Measurements from ENCODE around the gene PPP1R7. TPM values are rescaled to one million over a fixed set of nuclear protein-coding genes. Genes with fewer than 3 reads are reported as not detected.

PPP1R7 gene
- total RNA-seq, 4 donors from 2014 or later: 58.7 to 74.0 (median 68.8) TPM

DNA sequence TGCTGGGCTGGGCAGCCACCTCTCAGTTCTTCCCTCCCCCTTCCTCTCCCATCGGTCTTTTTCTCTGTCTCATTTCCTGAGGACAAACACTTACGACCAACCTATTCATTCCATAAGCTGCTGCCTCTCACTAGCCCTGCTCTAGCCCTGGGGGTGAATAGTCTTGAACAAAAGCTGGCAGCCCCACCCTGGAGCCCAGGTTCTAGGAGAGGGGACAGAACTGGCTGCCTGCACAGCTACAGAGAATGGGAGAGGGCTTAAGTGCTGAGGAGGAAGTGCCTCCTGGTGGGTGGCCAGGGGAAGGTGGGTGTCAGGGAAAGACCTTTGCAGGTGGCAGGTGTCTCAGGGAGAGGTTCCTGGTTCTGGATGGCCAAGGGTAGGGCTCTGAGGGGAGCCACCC lies 61.0 kb downstream of the PPP1R7 start:
- 21 to 30% methylated on average over 2 of the region's 2 CpGs for WGBS, 2 donors
- intact Hi-C loops (cut with DNase I): no loop called here
- no peaks in the 10 kb centered on the region for H3K27me3 ChIP-seq
- no peak overlapping the region for H3K27ac ChIP-seq
- H3K4me3 ChIP-seq (replicated peaks in 1 of 3): no peak overlapping the region
- no peaks in the 10 kb centered on the region for H3K9me3 ChIP-seq
- no peak for DNase-seq
- H3K36me3 ChIP-seq: no peaks in the 10 kb centered on the region
- H3K4me1 ChIP-seq: no peaks in the 10 kb centered on the region
- TF ChIP-seq POLR2A (IDR thresholded peaks at IDR 0.05): no peak
- TF ChIP-seq, protein P1, sequence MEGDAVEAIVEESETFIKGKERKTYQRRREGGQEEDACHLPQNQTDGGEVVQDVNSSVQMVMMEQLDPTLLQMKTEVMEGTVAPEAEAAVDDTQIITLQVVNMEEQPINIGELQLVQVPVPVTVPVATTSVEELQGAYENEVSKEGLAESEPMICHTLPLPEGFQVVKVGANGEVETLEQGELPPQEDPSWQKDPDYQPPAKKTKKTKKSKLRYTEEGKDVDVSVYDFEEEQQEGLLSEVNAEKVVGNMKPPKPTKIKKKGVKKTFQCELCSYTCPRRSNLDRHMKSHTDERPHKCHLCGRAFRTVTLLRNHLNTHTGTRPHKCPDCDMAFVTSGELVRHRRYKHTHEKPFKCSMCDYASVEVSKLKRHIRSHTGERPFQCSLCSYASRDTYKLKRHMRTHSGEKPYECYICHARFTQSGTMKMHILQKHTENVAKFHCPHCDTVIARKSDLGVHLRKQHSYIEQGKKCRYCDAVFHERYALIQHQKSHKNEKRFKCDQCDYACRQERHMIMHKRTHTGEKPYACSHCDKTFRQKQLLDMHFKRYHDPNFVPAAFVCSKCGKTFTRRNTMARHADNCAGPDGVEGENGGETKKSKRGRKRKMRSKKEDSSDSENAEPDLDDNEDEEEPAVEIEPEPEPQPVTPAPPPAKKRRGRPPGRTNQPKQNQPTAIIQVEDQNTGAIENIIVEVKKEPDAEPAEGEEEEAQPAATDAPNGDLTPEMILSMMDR (IDR thresholded peaks at IDR 0.05): no peak

DNA sequence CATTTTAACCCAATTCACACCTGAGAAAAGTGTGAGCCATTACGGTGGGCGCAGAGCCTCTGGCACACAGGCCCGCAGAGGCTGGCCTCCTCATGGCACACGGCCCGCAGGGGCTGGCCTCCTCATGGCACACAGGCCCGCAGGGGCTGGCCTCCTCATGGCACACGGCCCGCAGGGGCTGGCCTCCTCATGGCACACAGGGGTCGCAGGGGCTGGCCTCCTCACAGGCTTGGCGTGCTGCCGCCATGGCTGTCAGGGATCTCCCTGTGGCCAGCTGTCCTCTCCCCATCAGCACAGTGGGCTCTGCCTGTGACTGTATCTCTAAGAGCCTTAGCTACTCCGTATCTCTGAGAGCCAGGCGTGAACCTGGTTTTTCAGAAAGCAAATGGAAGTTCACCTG lies 62.8 kb downstream of the PPP1R7 start:
- H3K27me3 ChIP-seq: no peaks in the 10 kb centered on the region
- no peaks in the 10 kb centered on the region for H3K9me3 ChIP-seq
- no peak overlapping the region for H3K27ac ChIP-seq
- no peak overlapping the region for H3K4me3 ChIP-seq (replicated peaks in 1 of 3)
- H3K36me3 ChIP-seq: no peaks in the 10 kb centered on the region
- no peaks in the 10 kb centered on the region for H3K4me1 ChIP-seq
- TF ChIP-seq, protein P1 (IDR thresholded peaks at IDR 0.05): no peak
- TF ChIP-seq POLR2A (IDR thresholded peaks at IDR 0.05): no peak
- intact Hi-C loops (cut with DNase I): no loop called here
- no peak for DNase-seq
- 84% methylated on average over 3 to 8 of the region's 13 CpGs for WGBS, 2 donors

DNA sequence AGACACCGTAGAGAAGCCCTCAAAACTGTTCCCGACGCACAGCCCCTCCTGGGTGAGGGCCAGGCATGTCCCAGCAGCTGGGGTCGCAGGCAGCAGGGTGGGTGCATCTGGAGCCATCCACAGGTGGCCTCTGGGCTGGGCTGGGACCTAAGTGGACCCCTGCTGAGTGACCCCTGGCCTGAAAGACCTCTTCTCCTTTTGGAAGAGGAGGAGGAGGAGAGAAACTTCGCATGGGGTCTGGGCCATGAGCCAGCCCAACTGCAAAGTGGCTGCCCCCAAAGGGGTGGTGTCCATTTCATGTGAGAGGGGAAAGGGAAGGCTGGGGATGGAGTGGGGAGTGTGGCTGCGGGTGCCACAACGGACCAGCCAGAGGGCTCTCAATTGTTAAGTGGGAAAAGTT lies 63.3 kb downstream of the PPP1R7 start:
- intact Hi-C loops (cut with DNase I): no loop called here
- WGBS, 2 donors: 60 to 73% methylated on average over 7 of the region's 7 CpGs
- H3K36me3 ChIP-seq: no peaks in the 10 kb centered on the region
- TF ChIP-seq, protein P1 (IDR thresholded peaks at IDR 0.05): no peak
- no peak for TF ChIP-seq POLR2A (IDR thresholded peaks at IDR 0.05)
- H3K4me3 ChIP-seq (replicated peaks in 1 of 3): no peak overlapping the region
- H3K27me3 ChIP-seq: no peaks in the 10 kb centered on the region
- DNase-seq: no peak
- H3K27ac ChIP-seq: no peak overlapping the region
- H3K9me3 ChIP-seq: no peaks in the 10 kb centered on the region
- H3K4me1 ChIP-seq: peaks cover 1 to 2% of the 10 kb centered on the region in 2 donors

DNA sequence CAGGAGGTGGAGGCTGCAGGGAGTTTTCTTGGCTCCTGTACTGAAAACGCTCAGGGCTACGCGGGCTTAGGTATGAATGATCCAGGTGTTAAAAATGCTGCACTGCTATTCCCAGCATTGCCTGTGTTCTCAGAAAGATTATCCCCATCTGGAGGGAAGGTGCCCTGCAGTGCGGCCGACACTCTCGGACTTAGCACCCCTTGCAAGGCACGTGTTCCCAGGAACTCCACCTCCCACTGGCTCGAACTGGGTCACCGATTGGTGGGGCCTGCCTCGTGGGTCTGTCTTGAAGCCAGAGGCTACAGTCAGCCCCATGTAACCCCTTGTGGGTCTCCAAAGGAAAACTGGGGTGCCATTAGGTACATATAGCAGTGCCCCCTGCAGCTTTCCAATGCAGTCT lies 63.9 kb downstream of the PPP1R7 start:
- Histone ChIP-seq H3K4me1 (peaks cover 8 to 9% of the 10 kb centered on the region in 2 donors), H3K4me3 (replicated peaks in 1 of 3) (no peak overlapping the region), H3K9me3 (no peaks in the 10 kb centered on the region), H3K27ac (no peak overlapping the region), H3K36me3 (no peaks in the 10 kb centered on the region), H3K27me3 (no peaks in the 10 kb centered on the region)
- TF ChIP-seq, protein P1 (IDR thresholded peaks at IDR 0.05): no peak
- TF ChIP-seq POLR2A (IDR thresholded peaks at IDR 0.05): no peak
- 70 to 85% methylated on average over 7 of the region's 10 CpGs for WGBS, 2 donors
- DNase-seq: no peak
- intact Hi-C loops (cut with DNase I): no loop called here

DNA sequence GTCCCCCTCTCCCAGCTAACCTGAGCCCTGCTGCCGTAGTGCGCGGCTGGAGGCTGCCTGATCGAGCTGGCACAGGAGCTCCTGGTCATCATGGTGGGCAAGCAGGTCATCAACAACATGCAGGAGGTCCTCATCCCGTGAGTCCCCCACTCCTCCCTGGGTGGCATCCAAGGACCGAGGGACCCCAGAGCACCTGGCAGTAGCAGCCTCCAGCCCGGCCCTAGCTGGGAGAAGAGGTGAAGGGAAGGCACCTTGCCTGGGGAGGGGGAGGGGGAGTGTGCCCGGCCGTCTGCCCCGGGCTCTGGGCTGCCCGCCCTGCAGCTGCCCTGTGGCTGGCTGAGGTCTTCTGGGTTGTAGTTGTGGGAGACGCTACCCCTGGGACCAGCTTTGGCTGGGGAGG lies 64.5 kb downstream of the PPP1R7 start:
- Histone ChIP-seq H3K4me3 (replicated peaks in 1 of 3) (no peak overlapping the region), H3K9me3 (no peaks in the 10 kb centered on the region), H3K27ac (no peak overlapping the region), H3K36me3 (no peaks in the 10 kb centered on the region), H3K4me1 (peaks cover 8 to 9% of the 10 kb centered on the region in 2 donors), H3K27me3 (no peaks in the 10 kb centered on the region)
- DNase-seq: no peak
- WGBS, 2 donors: 87 to 93% methylated on average over 3 to 6 of the region's 12 CpGs
- intact Hi-C loops (cut with DNase I): no loop called here
- TF ChIP-seq, protein P1 (IDR thresholded peaks at IDR 0.05): no peak
- TF ChIP-seq POLR2A (IDR thresholded peaks at IDR 0.05): no peak
